ENCODE data around the gene HBM. TPM values are rescaled to one million over a fixed set of nuclear protein-coding genes. Genes with fewer than 3 reads are reported as not detected.
A peak's percentile ranks its signal among the peaks of the same experiment; 100 is the strongest.
"Not testable (repeated sequence)": the region's sequence is repeated elsewhere in the genome, so short reads cannot be mapped to it uniquely, and the experiment has no call there.

The HBM gene
- total RNA-seq, 1 experiment from 2014 or later = not detected

GRCh38 chr16:176477-177382, 11.0 kb downstream of the HBM start, which contains the start of gene HBA1:
Gene HBA1 (plus strand): TSS chr16:176680. CDS start chr16:176717, 37 bp downstream.
- not testable (repeated sequence) for H3K4me1 ChIP-seq (ENCODE audit: insufficient read depth, low read length); H2AFZ ChIP-seq (ENCODE audit: low read length); H2AK5ac ChIP-seq (ENCODE audit: insufficient read length, low read length); H3K9me3 Mint-ChIP-seq; H3K9me3 ChIP-seq (ENCODE audit: control insufficient read depth, low read depth, low read length); H4K5ac ChIP-seq (ENCODE audit: insufficient read length, low read depth, low read length); H3K9ac ChIP-seq (ENCODE audit: extremely low read depth, insufficient read length, low read length); H3K27ac ChIP-seq (ENCODE audit: insufficient read length, low read depth, low read length); H4K91ac ChIP-seq (ENCODE audit: insufficient read length, low read depth, low read length); H2BK12ac ChIP-seq (ENCODE audit: insufficient read length, low read depth, low read length); H3K23me2 ChIP-seq (ENCODE audit: insufficient read length, low read depth, low read length, poor library complexity, severe bottlenecking); H2BK5ac ChIP-seq (ENCODE audit: insufficient read length, low read length); H3K23ac ChIP-seq (ENCODE audit: insufficient read length, low read depth, low read length); H3T11ph ChIP-seq (ENCODE audit: low read length); H3K14ac ChIP-seq (ENCODE audit: insufficient read depth, low read length); H4K8ac ChIP-seq (replicated peaks; ENCODE audit: insufficient read length, low read depth, low read length); H4K20me1 ChIP-seq (ENCODE audit: control insufficient read depth, insufficient read depth, insufficient read length); H3K4ac ChIP-seq (ENCODE audit: low read depth, low read length); H3K79me2 ChIP-seq (ENCODE audit: insufficient read depth, low read length); H2BK15ac ChIP-seq (ENCODE audit: low read depth, low read length); H3K18ac ChIP-seq (ENCODE audit: insufficient read length, low read depth, low read length); H2BK20ac ChIP-seq (ENCODE audit: low read depth, low read length, poor library complexity, severe bottlenecking); DNase-seq; H2BK120ac ChIP-seq (ENCODE audit: low read depth, low read length, poor library complexity, severe bottlenecking); H3K79me1 ChIP-seq (ENCODE audit: insufficient read depth, low read depth, low read length, poor library complexity, severe bottlenecking); H3K36me3 Mint-ChIP-seq (ENCODE audit: insufficient read depth in 1 of 3, low read depth in 3 of 3); H3K56ac ChIP-seq (ENCODE audit: insufficient read length, low read depth, low read length)
- Histone ChIP-seq H3K4me2 (ENCODE audit: insufficient read depth, insufficient read length, low read length) (peak within 1 kb of the TSS; percentile 13), H3K27me3 (ENCODE audit: insufficient read depth, low read length) (peaks cover 50% of the 10 kb centered on the region)
- peak within 1 kb of the TSS in 1 of 3 experiments; percentile 83; a peak in 1 of 7 replicates for H3K27ac Mint-ChIP-seq
- peak within 1 kb of the TSS; percentile 48 to 67 for H3K4me3 Mint-ChIP-seq
- peaks cover 71% of the 10 kb centered on the region for H3K27me3 Mint-ChIP-seq (ENCODE audit: low read depth)
- H3K4me1 Mint-ChIP-seq = peaks cover 15 to 19% of the 10 kb centered on the region in 2 experiments
- WGBS (ENCODE audit: extremely low coverage, insufficient read length, low lambda C conversion rate) = no CpG with 5 or more reads among the region's 88 CpGs
